ENCODE results near the gene SEMA3C.

SEMA3C gene

DNA sequence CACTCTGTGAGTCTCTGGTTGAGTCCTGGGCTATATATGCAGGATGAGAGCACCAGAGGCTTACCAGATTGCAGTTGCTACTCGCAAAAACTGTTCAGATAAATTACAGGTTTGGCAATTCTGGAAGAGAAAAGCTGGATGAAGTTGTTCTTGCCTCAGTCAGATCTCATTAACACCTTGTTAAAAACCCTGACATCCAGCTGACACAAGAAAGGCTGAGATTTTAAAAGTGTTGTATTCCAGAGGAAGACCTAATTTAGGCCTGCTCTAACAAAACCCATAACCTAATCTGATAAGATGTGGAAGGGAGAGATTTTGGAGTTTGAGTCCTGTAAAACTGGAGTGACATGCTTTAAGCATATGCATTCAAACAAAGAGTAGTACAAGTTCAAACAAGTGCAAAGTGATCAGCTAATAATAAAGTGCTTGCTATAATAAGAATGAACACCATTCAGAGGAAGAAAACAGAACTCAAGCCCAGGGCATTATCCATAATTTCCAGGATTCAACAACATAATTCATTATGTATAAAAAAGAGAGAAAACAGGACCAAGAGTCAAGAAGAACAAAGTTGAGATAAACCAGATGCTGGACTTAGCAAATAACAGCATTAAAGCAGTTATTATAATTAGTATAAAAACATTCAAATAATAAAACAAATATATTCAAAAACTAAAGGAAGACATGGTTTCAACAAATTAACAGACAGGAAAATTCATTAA, 144.9 kb downstream of the SEMA3C start:
- DNase-seq = no peak

DNA sequence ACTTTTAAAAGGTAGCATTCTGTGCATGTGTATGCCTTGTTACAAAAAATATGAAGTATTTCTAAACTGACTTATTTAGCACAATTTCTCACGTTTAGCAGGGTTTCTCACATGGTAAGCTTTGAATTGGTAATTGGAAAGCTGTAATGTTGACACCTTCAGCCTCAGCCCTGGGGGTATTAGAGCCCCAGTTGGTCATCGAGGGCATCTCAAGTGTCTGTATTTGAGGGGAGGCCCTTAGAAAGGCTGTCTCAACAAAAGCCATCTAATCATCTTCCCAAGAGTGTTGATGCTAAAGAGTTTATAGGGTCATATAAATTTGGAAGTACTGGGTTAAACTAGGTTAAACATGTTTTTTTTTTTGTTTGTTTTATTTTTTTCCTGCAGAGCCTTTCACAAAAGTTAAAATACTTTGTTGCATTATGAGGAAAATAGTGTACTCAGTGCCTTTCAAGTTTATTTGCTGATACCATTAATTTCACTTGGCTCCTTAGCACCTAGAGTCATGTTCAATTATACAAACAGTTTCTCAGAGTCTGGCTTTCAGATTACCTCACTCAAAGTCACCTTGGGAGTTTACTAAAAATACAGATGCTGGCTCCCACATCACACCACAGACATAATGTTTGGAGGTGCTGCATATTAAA, 146.4 kb downstream of the SEMA3C start:
- DNase-seq = no peak

DNA sequence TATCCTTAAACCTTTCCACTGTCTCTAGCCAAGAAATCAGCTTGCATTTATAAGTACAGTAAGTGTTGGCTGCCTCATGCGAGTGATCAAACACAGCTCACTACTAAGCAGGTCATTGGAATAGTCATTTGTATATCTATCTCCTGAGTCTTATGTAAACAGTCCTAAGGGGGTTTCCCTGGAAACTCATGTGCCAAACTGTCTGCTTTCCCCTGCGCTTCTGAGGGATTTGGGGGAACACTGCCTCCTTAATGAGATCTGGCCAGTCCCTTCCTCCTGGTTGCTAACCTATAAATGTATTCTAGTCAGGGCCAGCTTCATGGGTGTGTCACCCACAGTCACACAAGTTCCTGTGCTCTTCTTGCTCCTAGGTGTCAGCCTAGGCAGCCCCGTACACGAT, 147.3 kb downstream of the SEMA3C start:
- no peak for DNase-seq

DNA sequence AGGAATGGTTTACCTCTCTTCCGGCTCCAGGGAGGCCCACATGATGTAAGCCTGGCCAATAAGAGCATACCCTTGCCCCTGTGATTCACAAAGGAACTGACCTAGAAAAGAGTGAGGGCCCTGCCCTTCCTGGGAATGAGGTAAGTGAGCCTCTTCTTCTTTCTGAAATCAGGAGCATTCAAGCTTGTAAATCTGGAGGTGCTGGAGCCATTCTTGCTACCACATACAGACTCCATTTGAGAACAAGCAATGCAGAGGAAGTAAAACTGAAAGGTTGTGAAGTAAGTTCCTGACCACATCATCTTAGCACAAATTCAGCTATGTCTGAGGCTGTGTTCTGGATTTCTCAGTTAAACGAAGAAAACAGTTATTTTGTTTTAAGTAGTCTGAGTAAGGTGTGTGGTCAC, 148.2 kb downstream of the SEMA3C start:
- DNase-seq = no peak

DNA sequence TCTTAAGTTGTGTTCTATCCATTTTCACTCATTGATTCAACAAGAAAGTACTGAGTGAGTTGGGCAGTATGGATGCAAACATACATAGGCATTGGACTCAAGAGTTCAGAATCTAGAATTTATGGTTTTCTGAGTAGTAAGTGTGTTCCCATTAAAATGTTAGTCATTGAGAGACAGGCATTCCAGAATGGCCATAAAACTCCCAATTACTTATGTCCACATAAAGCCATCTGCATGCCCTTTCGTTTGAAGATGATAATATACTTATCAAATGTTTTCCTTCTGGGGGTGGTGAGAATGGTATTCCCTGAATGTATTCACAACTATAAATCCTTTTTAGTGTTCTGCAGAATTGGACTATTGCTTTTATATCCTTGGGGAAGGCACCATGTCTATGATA, 148.8 kb downstream of the SEMA3C start:
- no peak for DNase-seq

DNA sequence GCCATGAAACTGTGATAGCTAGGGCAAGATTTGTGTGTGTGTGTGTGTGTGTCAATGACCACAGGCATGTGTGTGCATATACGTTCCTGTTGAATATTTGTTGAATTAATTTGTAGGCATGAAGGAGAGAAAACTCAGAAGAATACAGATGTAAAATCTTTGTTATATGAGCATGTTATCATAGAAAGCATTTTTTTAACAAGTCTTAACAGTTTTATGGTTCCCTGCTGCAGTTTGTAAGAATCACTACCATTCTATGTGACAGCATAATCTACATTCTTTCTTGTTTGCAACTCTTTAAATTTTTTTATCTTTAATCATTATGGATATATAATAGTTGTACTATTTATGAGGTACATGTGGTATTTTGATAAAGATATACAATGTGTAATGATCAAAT, 150.1 kb downstream of the SEMA3C start:
- DNase-seq = no peak

DNA sequence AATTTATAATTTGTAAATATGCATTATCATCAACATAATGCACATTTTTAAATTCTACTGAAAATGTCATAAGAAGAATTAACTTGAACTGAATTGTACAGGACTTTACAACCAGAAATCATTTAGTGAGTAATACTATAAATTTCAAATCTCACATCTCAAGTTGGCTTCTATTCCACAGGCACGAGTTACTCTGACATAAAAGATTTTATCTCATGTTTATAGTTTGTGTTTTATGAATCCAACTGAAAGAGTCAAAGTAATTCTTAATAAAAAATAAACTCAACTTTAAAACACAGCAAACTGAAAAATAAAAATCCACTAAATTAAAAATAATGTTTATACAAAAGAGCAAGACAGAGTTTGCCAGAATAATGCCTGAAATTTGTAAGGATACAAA, 151.2 kb downstream of the SEMA3C start:
- DNase-seq = no peak

DNA sequence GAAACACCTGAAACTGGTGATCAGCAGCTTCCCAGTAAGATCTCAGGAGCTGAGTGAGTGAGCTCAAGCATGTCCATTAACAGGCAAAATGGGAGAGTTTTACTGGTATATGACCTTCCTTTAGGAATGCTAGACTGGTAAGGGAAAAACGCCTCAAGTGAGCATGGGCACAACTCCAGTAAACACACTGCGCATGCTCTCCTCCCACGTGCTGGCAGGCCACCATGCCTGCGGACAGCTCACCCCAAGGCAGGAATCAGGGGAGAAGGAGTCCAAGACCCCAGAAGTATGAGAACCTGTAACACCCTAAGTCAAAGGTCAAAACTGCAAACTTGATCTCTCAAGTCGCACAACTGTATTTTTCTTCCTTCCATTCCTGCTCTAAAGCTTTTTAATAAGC, 152.1 kb downstream of the SEMA3C start:
- no peak for DNase-seq

DNA sequence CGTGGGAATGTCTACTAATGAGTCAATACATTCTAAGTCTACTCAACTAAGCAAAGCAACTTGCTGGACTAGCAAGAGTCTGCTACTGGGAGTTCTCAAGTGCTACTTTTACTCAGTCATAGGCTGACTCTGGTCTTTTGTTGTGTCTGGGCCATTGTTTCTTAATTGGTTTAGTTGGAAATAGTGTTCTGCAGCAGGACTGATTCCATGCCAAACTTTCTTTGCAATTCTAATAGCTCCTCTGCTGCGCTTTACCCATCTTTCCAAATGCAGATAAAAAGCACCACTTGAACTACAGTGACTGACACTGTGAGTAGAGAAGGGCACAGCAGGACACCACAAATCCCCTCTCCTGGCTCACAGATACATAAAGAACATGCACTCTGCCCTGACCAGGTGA, 154.7 kb downstream of the SEMA3C start:
- no peak for DNase-seq

DNA sequence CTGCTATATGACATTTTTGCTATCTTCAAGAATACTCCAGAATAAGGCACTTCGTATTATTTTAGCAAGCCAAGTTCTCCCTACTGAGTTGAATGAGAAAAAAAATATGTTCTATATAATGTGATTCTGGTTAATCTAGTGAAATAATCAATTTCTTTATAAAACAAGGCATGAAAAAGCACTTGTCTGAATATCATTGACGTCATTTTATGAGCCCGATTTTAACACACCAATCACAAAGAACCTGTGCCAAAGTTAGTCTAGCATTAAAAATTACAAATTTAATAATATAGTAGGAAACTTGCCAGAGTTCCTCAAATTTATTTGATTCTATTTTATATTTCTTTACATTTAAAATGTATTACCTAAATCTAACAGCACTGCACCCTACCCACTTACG, 155.1 kb downstream of the SEMA3C start:
- DNase-seq = no peak

DNA sequence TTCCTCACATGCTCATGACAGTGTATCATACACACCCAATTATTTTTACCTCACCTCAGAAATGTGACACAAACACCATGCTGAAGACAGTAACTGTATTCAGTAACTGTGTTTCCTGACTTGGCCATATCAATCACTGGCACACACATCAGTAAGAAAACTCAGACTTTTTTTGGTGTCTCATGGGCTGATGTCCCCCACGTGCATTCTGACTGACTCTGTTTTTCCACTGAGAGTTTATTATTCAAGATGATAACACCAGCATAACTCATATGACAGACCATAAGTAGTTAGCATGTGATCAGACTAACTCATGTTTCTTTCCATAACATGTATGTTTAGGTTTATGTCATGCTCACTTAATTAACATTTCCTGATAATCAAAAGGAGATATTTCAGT, 155.6 kb downstream of the SEMA3C start:
- no peak for DNase-seq

DNA sequence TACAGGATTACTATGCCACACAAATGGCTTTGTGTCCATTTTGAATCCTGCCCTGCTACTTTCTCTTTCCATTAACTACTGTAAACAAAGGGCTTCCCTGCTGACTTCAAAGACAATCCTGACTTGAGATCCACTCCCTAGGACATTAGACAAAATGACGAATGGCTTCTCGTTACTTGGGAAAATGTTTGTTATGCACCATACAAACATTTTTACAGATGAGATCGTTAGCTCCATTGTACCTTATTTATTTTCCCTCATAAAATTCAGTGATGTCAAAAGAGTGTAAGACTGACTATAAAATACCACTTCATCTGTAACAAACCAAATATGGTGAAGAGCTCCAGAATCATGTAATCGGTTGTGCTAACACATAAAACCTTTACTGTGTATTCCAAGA, 158.6 kb downstream of the SEMA3C start:
- DNase-seq = no peak

DNA sequence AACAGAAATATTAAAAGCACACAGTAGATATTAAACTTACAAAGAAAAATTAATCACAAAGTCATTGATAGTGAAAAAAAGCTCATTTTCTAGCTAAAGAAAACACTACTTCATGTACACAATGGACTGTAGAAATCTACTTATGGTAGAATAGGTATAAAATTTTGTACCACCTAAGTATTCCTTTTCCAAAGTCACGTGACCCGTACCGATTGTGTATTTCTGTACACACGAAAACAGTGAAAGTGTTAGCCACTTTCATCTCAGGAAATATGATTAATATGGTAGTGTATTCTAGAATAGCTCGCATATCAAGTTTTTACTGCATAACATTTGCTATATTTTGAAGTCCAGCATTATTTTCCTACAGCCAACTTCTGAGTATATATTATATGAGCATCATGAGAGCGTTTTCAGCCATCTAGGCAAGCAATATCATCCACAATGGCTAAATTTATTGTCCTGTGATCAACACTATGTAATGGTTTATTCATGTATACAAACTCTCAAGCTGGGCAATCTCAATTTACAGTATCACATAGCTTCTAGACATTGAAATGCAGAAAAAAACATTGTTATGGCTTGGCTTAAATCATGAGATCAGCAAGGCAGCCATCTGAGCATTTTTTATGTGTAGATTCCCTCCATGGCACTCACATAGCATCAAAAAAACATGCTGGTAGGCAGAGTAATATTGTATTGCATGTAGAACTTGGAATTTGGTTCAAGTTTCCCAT, 165.7 kb downstream of the SEMA3C start:
- DNase-seq = no peak

DNA sequence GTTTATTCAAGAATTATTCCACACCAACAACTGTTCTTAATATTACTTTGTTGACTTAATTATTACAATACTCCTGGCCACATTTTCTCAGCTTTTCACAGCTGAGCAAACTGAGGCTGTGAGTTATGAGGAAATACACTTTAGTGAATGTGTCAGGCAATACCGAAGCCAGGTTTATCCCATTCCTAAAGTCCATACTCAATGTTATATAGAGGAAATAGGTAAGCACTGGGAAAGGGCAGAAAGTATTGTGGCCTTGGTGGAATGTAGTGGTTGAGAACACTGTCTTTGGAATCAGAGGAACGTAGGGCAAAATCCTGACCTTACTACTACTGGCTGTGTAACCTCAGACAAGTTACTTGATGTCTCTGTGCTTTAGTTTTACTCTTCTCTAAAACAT, 169.6 kb downstream of the SEMA3C start:
- DNase-seq = no peak

DNA sequence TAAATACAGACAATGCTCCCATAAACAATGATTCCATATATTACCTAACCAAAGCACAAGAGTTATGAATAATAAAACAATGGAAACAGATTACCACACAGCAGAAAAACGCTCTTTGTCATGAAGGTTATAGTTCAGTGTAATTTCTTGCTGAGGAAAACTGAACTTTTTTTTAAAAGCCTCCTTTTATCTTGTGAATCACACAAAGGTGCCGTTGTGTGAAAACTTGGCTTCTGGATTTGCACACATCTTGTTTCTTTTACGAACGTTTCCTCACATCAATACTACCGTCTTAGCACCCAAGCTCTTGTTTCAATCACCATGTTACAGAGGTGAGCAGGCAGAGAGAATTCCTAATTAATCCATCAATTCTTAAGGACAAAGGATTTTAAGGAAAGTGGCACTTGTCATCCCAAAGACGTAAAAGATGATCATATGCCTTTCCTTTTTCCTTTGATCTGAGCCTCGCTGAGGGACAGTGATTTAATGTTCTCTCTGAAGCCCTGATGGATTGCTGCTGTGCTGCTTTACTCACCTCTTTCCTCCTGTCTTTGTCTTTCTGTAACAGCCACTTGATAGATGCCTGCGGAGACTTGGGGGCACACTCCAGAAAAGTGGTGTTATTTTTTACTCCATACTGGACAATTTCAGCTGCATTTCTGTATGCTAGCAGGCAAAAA, 170.3 kb downstream of the SEMA3C start:
- DNase-seq = no peak

DNA sequence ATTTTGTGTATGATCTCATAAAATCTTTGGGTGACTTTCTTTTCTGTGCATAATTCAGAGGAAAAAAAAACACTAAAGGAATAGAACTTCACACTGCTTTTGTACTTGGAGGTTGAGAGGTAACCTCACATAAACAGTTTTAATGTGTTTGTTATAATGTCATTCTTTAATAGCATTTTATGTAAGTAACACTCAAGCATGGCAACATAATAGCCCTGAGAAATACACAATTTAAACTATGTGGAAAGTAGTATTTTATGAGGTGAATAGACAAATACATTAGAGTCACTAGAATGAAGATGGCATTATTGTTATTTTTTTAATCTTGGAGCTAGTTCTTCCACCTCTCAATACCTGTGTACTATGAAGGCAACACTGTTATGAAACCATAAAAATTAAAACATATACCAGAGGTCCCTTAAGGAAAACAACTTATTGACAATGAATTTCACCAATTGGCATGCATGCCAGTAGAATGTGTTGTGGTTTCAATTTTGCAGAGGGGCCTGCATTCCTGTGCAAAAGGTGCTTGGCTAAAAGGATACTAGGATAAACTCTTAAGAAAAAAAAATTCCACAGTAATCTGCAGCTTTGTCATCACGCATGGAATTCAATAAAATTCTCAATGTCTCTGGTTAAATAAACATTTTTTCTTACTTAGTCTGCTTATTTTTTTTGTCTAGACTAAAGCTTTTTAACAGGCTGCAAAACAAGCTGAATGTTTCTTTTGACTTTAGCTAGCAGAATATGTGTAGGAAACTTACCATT, 177.9 kb downstream of the SEMA3C start:
- DNase-seq = no peak

DNA sequence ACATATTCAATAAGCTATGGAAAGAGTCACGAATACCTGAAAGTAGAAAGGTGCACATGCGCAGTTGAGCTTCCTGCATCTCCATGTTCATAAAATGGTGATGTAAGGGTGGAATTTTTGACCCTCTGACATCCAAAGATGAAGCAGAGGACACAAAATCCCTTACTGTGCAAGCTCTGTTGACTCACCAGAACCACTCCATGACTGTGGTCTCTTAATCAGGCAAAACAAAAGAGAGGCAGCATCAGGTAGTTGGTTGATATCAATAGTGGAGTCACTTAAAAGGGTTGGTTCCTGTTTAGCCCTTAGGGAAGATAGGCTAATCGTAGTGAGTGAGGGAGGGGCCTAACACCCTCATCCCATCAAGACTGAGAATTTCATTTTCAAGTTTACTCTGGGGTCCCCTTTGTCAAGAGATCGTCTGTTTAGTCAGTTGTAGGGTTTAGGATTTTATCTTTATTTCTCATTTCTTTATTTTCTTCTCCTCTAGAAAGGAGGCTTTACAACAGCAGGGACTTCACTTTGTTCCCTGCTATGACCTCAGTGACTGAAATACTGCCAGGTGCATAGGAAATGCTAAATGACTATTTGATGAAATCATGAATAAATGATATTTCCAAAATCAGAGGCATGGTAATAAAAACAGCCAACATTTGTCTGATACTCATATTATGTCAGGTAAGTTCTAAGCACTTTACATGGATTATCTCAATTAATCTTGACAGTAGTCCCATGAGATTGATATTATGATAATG, 182.3 kb downstream of the SEMA3C start:
- DNase-seq = no peak

DNA sequence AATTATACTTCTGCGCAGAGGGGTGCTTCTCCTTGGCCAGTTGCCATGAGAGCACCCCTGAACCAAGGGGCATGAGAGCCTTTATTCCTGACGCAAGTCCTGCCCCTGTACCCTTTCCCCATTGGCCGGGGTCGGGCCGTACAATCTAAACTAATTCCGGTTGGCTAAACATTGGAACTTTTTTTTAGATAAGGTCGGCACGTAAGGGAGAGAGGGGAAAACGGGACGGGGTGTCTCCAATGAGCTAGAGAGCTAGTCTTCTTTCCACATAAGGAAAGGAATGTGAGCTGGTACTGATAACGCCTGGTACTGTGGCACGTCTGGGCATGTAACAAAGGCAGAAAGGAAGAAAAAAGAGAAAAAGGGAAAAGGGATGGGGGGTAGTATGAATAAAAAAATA, 183.5 kb downstream of the SEMA3C start:
- DNase-seq = no peak

DNA sequence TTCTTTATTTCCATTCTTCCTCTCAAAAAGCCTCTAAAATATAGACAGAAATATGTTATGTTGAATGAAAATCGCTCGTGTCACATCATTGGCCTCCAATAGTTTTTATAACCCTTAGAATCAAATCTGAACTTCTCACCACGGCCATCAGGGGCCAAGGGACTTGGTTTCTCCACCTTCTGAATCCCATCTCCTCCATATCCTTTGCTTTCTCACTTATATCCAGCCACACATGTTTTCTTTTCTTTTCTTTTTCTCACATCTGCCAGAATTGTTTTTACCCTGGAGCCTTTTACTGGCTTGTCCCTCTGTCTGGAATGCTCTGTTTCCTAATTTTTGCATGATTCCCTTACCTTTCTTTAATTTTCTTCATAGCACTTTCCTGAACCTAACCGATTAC, 184.8 kb downstream of the SEMA3C start:
- DNase-seq = no peak

DNA sequence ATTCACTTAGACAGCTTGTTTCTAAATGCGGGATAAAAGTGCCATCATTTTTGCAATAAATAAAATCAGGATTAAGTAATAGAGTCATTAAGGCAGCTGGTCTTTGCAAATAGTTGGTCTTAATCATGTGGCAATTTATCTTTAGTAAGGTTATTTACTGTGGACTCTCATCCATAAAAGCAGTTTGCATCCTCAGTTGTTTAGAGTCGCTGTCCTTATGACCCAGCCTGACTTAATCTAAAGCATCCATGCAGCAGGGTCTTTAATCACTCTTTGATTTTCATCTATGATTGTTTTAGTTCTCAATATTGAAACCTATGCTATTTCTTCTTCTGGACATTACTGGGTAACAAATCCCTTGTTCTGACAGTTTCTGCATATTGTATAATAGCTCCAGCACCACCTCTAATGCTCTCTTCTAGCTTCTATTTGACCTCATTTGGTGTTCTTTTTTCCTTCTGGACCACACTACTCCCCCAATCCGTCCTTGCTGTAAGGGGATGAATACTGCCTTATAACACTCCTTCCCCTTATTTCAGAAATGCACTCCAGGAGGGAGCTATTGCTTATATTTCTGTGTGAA, 185.4 kb downstream of the SEMA3C start:
- DNase-seq = no peak

DNA sequence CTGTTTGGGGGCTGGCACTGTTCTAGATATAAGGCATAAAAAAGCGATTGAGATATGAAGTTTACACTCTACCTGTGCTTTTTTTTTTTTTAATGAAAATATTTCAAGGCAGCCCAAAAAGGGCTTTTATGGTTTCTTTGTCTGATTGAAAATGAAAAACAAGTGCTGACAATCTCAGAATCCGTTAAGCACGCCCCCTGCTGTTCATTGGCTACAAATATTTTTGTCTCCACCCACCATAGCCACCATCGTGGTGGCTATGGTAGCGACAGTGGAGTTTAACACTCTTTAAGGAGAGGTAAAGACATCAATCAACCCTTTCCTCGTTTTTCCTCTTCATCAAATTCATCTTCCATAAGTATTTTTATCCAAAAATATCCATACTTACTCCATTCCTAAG, 186.2 kb downstream of the SEMA3C start:
- no peak for DNase-seq

DNA sequence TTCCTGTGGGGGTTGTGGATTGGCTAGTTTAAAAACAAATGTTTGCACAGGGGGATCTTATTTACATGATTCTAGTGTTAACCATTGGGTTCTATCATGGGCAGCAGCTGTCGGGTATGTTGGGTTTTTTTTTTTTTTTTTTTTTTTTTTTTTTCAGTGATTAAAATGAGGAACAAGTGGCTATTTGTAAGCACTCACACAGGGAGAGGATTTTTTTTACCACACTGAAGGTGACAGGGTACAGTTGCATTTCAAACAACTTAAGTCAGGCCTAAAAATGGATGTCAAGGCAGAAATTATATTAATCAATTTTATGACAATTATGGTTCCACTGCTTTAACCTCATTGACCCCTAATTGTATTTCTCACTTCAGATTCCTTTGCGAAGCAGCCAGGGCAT, 187.6 kb downstream of the SEMA3C start:
- DNase-seq = no peak

All from activated effector memory CD4-positive, alpha-beta T cell treated with anti-CD3 and anti-CD28 coated beads, Interleukin-2, amount 50 U/mL, for 16 hours (primary cell).